Right lung (tissue), 5 donors: ENCODE results near the gene HEG1. TPM values are rescaled to one million over a fixed set of nuclear protein-coding genes. Genes with fewer than 3 reads are reported as not detected.

Experiments used
- DNase-seq, 2 donors: peaks; one replicate each; pipeline ENCODE4 v3.0.0-alpha.2; 2013
- polyA plus RNA-seq, 5 donors: library from polyadenylated mRNA; unstranded; fragments of 120-200 nt; gene quantifications; one replicate each; pipeline versions ENCODE4 v1.2.1 to v1.2.3, GENCODE V29; 2013; ENCODE audit warnings: inconsistent platforms in 1 of 5, low replicate concordance in 1 of 5; ENCODE audit not compliant: insufficient read length in 5 of 5, insufficient read depth in 1 of 5

HEG1 gene
- polyA plus RNA-seq, 5 donors, result 37.9 to 56.3 (median 48.4) TPM

- DNase-seq, result no peak
These were observed 5.2 kb downstream of the HEG1 start for GRCh38 chr3:125050488-125051090.

GRCh38 chr3:125048282-125048681 lies 7.5 kb downstream of the HEG1 start:
- DNase-seq, result no peak

GRCh38 chr3:125045965-125046364 lies 9.8 kb downstream of the HEG1 start:
- DNase-seq, result no peak

GRCh38 chr3:125045194-125045593 lies 10.6 kb downstream of the HEG1 start:
- no peak for DNase-seq

GRCh38 chr3:125043599-125044151 lies 12.1 kb downstream of the HEG1 start:
- no peak for DNase-seq

- DNase-seq, result peak in 1 of 2 donors; percentile 40
These were observed 12.9 kb downstream of the HEG1 start for GRCh38 chr3:125042725-125043406.

GRCh38 chr3:125039131-125040100 lies 16.4 kb downstream of the HEG1 start:
- DNase-seq, result peak in 1 of 2 donors; percentile 49

- no peak for DNase-seq
These were observed 18.2 kb downstream of the HEG1 start for GRCh38 chr3:125037498-125038150.

GRCh38 chr3:125035217-125035616 lies 20.6 kb downstream of the HEG1 start:
- no peak for DNase-seq

- DNase-seq, result no peak
These were observed 22.2 kb downstream of the HEG1 start for GRCh38 chr3:125033616-125034015.

- DNase-seq, result no peak
These were observed 22.7 kb downstream of the HEG1 start for GRCh38 chr3:125033135-125033534.

GRCh38 chr3:125032683-125033082 lies 23.1 kb downstream of the HEG1 start:
- no peak for DNase-seq

- no peak for DNase-seq
These were observed 23.6 kb downstream of the HEG1 start for GRCh38 chr3:125032100-125032643.

- no peak for DNase-seq
These were observed 24.3 kb downstream of the HEG1 start for GRCh38 chr3:125031544-125031943.

- no peak for DNase-seq
These were observed 27.1 kb downstream of the HEG1 start for GRCh38 chr3:125028657-125029056.

- no peak for DNase-seq
These were observed 30.2 kb downstream of the HEG1 start for GRCh38 chr3:125025642-125026041.

- DNase-seq, result no peak
These were observed 31.0 kb downstream of the HEG1 start for GRCh38 chr3:125024817-125025216.

- DNase-seq, result no peak
These were observed 31.8 kb downstream of the HEG1 start for GRCh38 chr3:125023833-125024555.

- DNase-seq, result no peak
These were observed 33.6 kb downstream of the HEG1 start for GRCh38 chr3:125022206-125022605.

- DNase-seq, result no peak
These were observed 36.5 kb downstream of the HEG1 start for GRCh38 chr3:125019271-125019670.

GRCh38 chr3:125017406-125017805 lies 38.4 kb downstream of the HEG1 start:
- DNase-seq, result no peak
